Measurements from ENCODE around the gene PLD2. TPM values are rescaled to one million over a fixed set of nuclear protein-coding genes. Genes with fewer than 3 reads are reported as not detected.
A peak's percentile ranks its signal among the peaks of the same experiment; 100 is the strongest.

PLD2 gene
- total RNA-seq (10 to 100 TPM; 17.5 to 31.2 TPM), polyA plus RNA-seq (ENCODE audit: insufficient read depth, low read depth, low replicate concordance) (11.0 TPM)
- long read RNA-seq, donor 1, partial matches to known transcripts = 0 of 2 reads
- long read RNA-seq, donor 1, other reads (novel, unspliced or antisense) = 0 of 2 reads
- long read RNA-seq, donor 2, partial matches to known transcripts = 0 of 2 reads
- long read RNA-seq, donor 2, other reads (novel, unspliced or antisense) = 0 of 2 reads

GRCh38 chr17:4806777-4807604 is at the start of gene PLD2:
Gene PLD2, plus strand, starts transcription at chr17:4807152. Its CDS starts 621 bp downstream, at chr17:4807773.
- intact Hi-C loops (cut with DNase I; ENCODE audit: low total_unique reads) = no loop called here
- peak within 1 kb of the TSS; percentile 66 to 70 for H3K27ac ChIP-seq
- H3K4me1 ChIP-seq = peaks cover 7% of the 10 kb centered on the region
- H3K9me3 ChIP-seq = no peaks in the 10 kb centered on the region
- H3K27me3 ChIP-seq = no peaks in the 10 kb centered on the region
- H3K36me3 ChIP-seq (ENCODE audit: low read depth, missing control alignments) = no peaks in the 10 kb centered on the region
- TF ChIP-seq CTCF (IDR thresholded peaks at IDR 0.05) (no peak), POLR2A (IDR thresholded peaks at IDR 0.05) (no peak)
- peak; percentile 90 for DNase-seq
- 0 to 1% methylated on average over 11 to 84 of the region's 106 CpGs for WGBS, 2 donors
- peak within 1 kb of the TSS; percentile 74 to 87 for H3K4me3 ChIP-seq

DNA sequence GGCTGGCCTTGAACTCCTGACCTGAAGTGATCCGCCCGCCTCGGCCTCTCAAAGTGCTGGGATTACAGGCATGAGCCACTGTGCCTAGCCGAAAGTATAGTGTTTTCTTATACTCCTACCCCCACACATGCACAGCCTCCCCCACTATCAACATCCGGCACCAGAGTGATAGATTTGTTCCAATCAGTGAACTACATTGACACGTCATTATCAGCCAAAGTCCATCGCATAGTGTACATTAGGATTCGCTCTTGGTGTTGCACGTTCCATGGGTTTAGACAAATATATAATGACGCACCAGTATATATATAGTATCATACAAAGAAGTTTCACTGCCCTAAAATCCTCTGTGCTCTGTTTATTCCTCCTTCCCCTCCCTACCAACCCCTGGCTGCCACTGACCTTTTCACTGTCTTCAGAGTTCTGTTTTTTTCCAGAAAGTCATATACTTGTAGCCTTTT is 47.1 kb upstream of the PLD2 start:
- Histone ChIP-seq H3K27me3 (no peaks in the 10 kb centered on the region), H3K36me3 (ENCODE audit: low read depth, missing control alignments) (no peaks in the 10 kb centered on the region), H3K27ac (no peak overlapping the region), H3K4me1 (no peaks in the 10 kb centered on the region), H3K4me3 (no peak overlapping the region), H3K9me3 (no peaks in the 10 kb centered on the region)
- no peak for DNase-seq
- no peak for TF ChIP-seq CTCF (IDR thresholded peaks at IDR 0.05)
- TF ChIP-seq POLR2A (IDR thresholded peaks at IDR 0.05) = no peak
- intact Hi-C loops (cut with DNase I; ENCODE audit: low total_unique reads) = no loop called here
- WGBS, 2 donors = 47 to 74% methylated on average over 10 of the region's 10 CpGs

GRCh38 chr17:4764595-4764994 is 42.4 kb upstream of the PLD2 start:
- DNase-seq = no peak
- intact Hi-C loops (cut with DNase I; ENCODE audit: low total_unique reads) = no loop called here
- WGBS, 2 donors = 70% methylated on average over 3 of the region's 3 CpGs
- H3K27ac ChIP-seq = no peak overlapping the region
- H3K27me3 ChIP-seq = no peaks in the 10 kb centered on the region
- TF ChIP-seq CTCF (IDR thresholded peaks at IDR 0.05) (peak in 1 of 3 experiments; percentile 2), POLR2A (IDR thresholded peaks at IDR 0.05) (no peak)
- no peaks in the 10 kb centered on the region for H3K9me3 ChIP-seq
- no peaks in the 10 kb centered on the region for H3K4me1 ChIP-seq
- H3K4me3 ChIP-seq = no peak overlapping the region
- no peaks in the 10 kb centered on the region for H3K36me3 ChIP-seq (ENCODE audit: low read depth, missing control alignments)

- intact Hi-C loops (cut with DNase I; ENCODE audit: low total_unique reads) = no loop called here
- Histone ChIP-seq H3K4me3 (no peak overlapping the region), H3K27ac (peak overlapping the region in 1 of 2 donors; percentile 36), H3K36me3 (ENCODE audit: low read depth, missing control alignments) (no peaks in the 10 kb centered on the region), H3K4me1 (no peaks in the 10 kb centered on the region), H3K27me3 (no peaks in the 10 kb centered on the region), H3K9me3 (no peaks in the 10 kb centered on the region)
- WGBS, 2 donors = 84 to 88% methylated on average over 3 of the region's 3 CpGs
- no peak for DNase-seq
- TF ChIP-seq CTCF (IDR thresholded peaks at IDR 0.05) (no peak), POLR2A (IDR thresholded peaks at IDR 0.05) (no peak)
Observed at GRCh38 chr17:4766201-4766600, 40.8 kb upstream of the PLD2 start.
